ENCODE data around the gene RASA3. TPM values are rescaled to one million over a fixed set of nuclear protein-coding genes. Genes with fewer than 3 reads are reported as not detected.

Gene RASA3
- total and polyA plus RNA-seq, 10 of the 15 experiments (the other 5 are each of a cell fraction or from before 2014, with no cell fraction given), result 0.79 to 33.9 (median 17.6) TPM

GRCh38 chr13:114106526-114106925 is 25.9 kb downstream of the RASA3 start:
- ChIA-PET CTCF (no interaction called here), RAD21 (ENCODE audit: unreplicated experiment) (no interaction called here), POLR2A (no interaction called here), SMC1A (ENCODE audit: uncharacterized antibody, unreplicated experiment) (interaction anchor here (1.3 to 1.6 kb wide), 2 partner anchors 39 to 41 kb away, joined by 3 read pairs; no protein-coding TSS in a partner anchor)
- Histone ChIP-seq H3K9ac (ENCODE audit: control insufficient read depth, insufficient read depth, low read length) (no peak overlapping the region), H3K27me3 (replicated peaks in 1 of 2; ENCODE audit: control insufficient read depth in 2 of 2, insufficient read depth in 2 of 2, low read length in 1 of 2) (no peaks in the 10 kb centered on the region), H3K27ac (ENCODE audit: control insufficient read depth, insufficient read depth) (no peak overlapping the region), H3K4me3 (no peak overlapping the region), H3K4me1 (ENCODE audit: control insufficient read depth, insufficient read depth, low read length) (peaks cover 6% of the 10 kb centered on the region), H3K4me2 (ENCODE audit: control insufficient read depth, insufficient read depth) (no peak overlapping the region), H4K20me1 (ENCODE audit: control insufficient read depth, insufficient read depth) (0 out of 2 replicates have a peak, but pooled peaks cover 4% of the 10 kb centered on the region), H3K36me3 (ENCODE audit: control insufficient read depth in 2 of 2, insufficient read depth in 2 of 2, low read length in 1 of 2) (peaks cover 0 to 2% of the 10 kb centered on the region in 2 experiments; a peak in 2 of 4 replicates), H2AFZ (ENCODE audit: control insufficient read depth, low read depth, low read length) (no peak overlapping the region), H3K9me3 (replicated peaks; ENCODE audit: control insufficient read depth, insufficient read depth, low read length) (no peaks in the 10 kb centered on the region; the same call in 2 of the 3 replicates), H3K79me2 (ENCODE audit: control insufficient read depth, insufficient read depth, low read length) (no peaks in the 10 kb centered on the region; the same call in 1 of the 2 replicates)
- no peak for TF ChIP-seq FOXK2 (IDR thresholded peaks at IDR 0.05)
- TF ChIP-seq POLR2A (IDR thresholded peaks at IDR 0.05; ENCODE audit: low read depth, low read length), result no peak
- TF ChIP-seq WRNIP1 (IDR thresholded peaks at IDR 0.05; ENCODE audit: borderline replicate concordance, low read depth, low read length), result no peak
- TF ChIP-seq ESRRA (IDR thresholded peaks at IDR 0.05; ENCODE audit: low read length), result no peak
- TF ChIP-seq RAD21 (IDR thresholded peaks at IDR 0.05; ENCODE audit: insufficient read depth, low read depth, low read length), result no peak
- no peak for TF ChIP-seq CHD4 (IDR thresholded peaks at IDR 0.05)
- no peak for TF ChIP-seq IRF4 (IDR thresholded peaks at IDR 0.05; ENCODE audit: low read depth, low read length)
- no peak for TF ChIP-seq YBX1 (IDR thresholded peaks at IDR 0.05)
- TF ChIP-seq PAX5 (IDR thresholded peaks at IDR 0.05; ENCODE audit: borderline replicate concordance, low read depth, low read length), result no peak
- TF ChIP-seq POU2F2 (IDR thresholded peaks at IDR 0.05; ENCODE audit: borderline replicate concordance, low read depth, low read length), result no peak
- no peak for TF ChIP-seq POLR2AphosphoS5 (IDR thresholded peaks at IDR 0.05; ENCODE audit: low read length)
- no peak for TF ChIP-seq NBN (IDR thresholded peaks at IDR 0.05)
- no peak for TF ChIP-seq POLR2AphosphoS2 (IDR thresholded peaks at IDR 0.05; ENCODE audit: low read depth, low read length)
- no peak for TF ChIP-seq SREBF2 (IDR thresholded peaks at IDR 0.05; ENCODE audit: low read length)
- TF ChIP-seq GATAD2B (conservative IDR thresholded peaks at IDR 0.05; ENCODE audit: low read depth), result no peak
- no peak for TF ChIP-seq NKRF (conservative IDR thresholded peaks at IDR 0.05)
- no peak for FAIRE-seq
- no TSS peak for BruUV-seq (replicated peaks)
- DNase-seq (ENCODE audit: low read depth, low spot score), result no peak
- in situ Hi-C loops (cut with MboI) (no loop called here), intact Hi-C loops (cut with micrococcal nuclease; ENCODE audit: unreplicated experiment) (no loop called here)
- no peak for ATAC-seq
- WGBS (ENCODE audit: insufficient coverage, insufficient replicate concordance, low lambda C conversion rate, missing lambda C conversion rate), result 95% methylated on average over 9 of the region's 9 CpGs

Data from GM12878 (cell line).